Fibroblast of peridontal ligament (primary cell): Measurements from ENCODE around the gene HIF3A.
A peak's percentile ranks its signal among the peaks of the same experiment; 100 is the strongest.
"Not testable (repeated sequence)": the region's sequence is repeated elsewhere in the genome, so short reads cannot be mapped to it uniquely, and the experiment has no call there.

Experiments used
- DNase-seq: peaks from one replicate; pipeline ENCODE4 v3.0.0-alpha.2; 2010; ENCODE audit errors: extremely low read depth

The HIF3A gene

GRCh38 chr19:46294494-46294893 lies 2.3 kb upstream of the HIF3A start:
- DNase-seq, result no peak

GRCh38 chr19:46295401-46296201 lies 1.2 kb upstream of the HIF3A start:
- DNase-seq, result no peak

- DNase-seq, result no peak
Observed at GRCh38 chr19:46296202-46296480, 701 bp upstream of the HIF3A start.

- DNase-seq, result no peak
Observed at GRCh38 chr19:46297700-46298478, 1.0 kb downstream of the HIF3A start.

GRCh38 chr19:46298479-46299003 lies 1.7 kb downstream of the HIF3A start:
- no peak for DNase-seq

GRCh38 chr19:46299004-46299509 lies 2.2 kb downstream of the HIF3A start:
- peak; percentile 71 for DNase-seq

GRCh38 chr19:46299695-46300094 lies 2.9 kb downstream of the HIF3A start:
- no peak for DNase-seq

GRCh38 chr19:46303322-46303690 lies 6.5 kb downstream of the HIF3A start:
- no peak for DNase-seq

- no peak for DNase-seq
Observed at GRCh38 chr19:46303691-46304397, 7.0 kb downstream of the HIF3A start.

GRCh38 chr19:46306501-46306900 lies 9.7 kb downstream of the HIF3A start:
- DNase-seq, result no peak

- DNase-seq, result no peak
Observed at GRCh38 chr19:46308510-46308909, 11.7 kb downstream of the HIF3A start.

GRCh38 chr19:46309056-46309455 lies 12.2 kb downstream of the HIF3A start:
- DNase-seq, result no peak

- DNase-seq, result no peak
Observed at GRCh38 chr19:46311444-46311843, 14.6 kb downstream of the HIF3A start.

- peak; percentile 32 for DNase-seq
Observed at GRCh38 chr19:46313540-46314469, 17.0 kb downstream of the HIF3A start.

- DNase-seq, result no peak
Observed at GRCh38 chr19:46317339-46317738, 20.5 kb downstream of the HIF3A start.

GRCh38 chr19:46319613-46320012 lies 22.8 kb downstream of the HIF3A start:
- DNase-seq, result no peak

- no peak for DNase-seq
Observed at GRCh38 chr19:46320559-46320958, 23.7 kb downstream of the HIF3A start.

- DNase-seq, result no peak
Observed at GRCh38 chr19:46321653-46322052, 24.8 kb downstream of the HIF3A start.

GRCh38 chr19:46323227-46323626 lies 26.4 kb downstream of the HIF3A start:
- DNase-seq, result not testable (repeated sequence)

- DNase-seq, result no peak
Observed at GRCh38 chr19:46324277-46324676, 27.4 kb downstream of the HIF3A start.

GRCh38 chr19:46326608-46327007 lies 29.8 kb downstream of the HIF3A start:
- DNase-seq, result no peak
